ENCODE data around the gene TMEM169.
A peak's percentile ranks its signal among the peaks of the same experiment; 100 is the strongest.

TMEM169 gene

GRCh38 chr2:216126943-216127342 lies 45.2 kb downstream of the TMEM169 start:
- no peak overlapping the region for H3K4me3 ChIP-seq (ENCODE audit: low read depth, low read length)
- no peak for DNase-seq
- in situ Hi-C loops (cut with HindIII; ENCODE audit: low pct_ligation_motif_present, low sequenced_read_pairs): no loop called here

DNA sequence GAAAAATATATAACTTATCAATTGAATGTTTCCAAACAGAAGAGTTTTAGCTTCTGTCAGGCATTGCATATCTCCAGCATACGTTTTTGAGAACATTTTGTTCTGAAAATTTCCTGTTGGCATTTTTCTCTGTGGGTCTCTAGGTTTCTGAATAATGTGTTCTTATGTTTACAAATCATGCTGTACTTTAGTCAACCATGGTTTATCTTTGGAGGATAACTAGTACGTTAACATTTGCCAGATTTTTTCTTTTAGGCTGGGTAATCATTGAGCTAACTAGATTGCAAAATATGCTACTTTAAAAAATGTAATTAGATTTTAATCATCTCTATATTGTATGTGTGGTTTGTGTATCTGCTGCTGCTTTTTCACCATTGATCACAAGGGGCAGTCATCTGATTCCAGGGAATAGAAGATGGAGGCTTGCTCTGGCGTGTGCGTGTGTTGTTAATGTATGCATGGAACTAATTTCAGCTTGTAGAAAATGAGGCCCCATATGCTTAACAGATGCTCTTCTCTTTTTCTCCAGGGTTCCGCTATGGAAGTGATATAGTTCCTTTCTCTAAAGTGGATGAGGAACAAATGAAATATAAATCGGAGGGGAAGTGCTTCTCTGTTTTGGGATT lies 48.7 kb downstream of the TMEM169 start:
- no peaks in the 10 kb centered on the region for H3K27me3 ChIP-seq (replicated peaks)
- H3K27ac ChIP-seq: no peak overlapping the region
- in situ Hi-C loops (cut with HindIII; ENCODE audit: low pct_ligation_motif_present, low sequenced_read_pairs): no loop called here
- DNase-seq: no peak
- H3K4me3 ChIP-seq (ENCODE audit: low read depth, low read length): no peak overlapping the region
- TF ChIP-seq CTCF (IDR thresholded peaks at IDR 0.05; ENCODE audit: low read depth, low read length, missing control alignments): peak; percentile 10
- peaks cover 77% of the 10 kb centered on the region for H3K36me3 ChIP-seq (replicated peaks)

More at GRCh38 chr2:216126943-216127342, 45.2 kb downstream of the TMEM169 start:
- H3K27ac ChIP-seq: no peak overlapping the region
- no peak for TF ChIP-seq CTCF (IDR thresholded peaks at IDR 0.05; ENCODE audit: low read depth, low read length, missing control alignments)
- H3K27me3 ChIP-seq (replicated peaks): no peaks in the 10 kb centered on the region
- peaks cover 73% of the 10 kb centered on the region for H3K36me3 ChIP-seq (replicated peaks)

DNA sequence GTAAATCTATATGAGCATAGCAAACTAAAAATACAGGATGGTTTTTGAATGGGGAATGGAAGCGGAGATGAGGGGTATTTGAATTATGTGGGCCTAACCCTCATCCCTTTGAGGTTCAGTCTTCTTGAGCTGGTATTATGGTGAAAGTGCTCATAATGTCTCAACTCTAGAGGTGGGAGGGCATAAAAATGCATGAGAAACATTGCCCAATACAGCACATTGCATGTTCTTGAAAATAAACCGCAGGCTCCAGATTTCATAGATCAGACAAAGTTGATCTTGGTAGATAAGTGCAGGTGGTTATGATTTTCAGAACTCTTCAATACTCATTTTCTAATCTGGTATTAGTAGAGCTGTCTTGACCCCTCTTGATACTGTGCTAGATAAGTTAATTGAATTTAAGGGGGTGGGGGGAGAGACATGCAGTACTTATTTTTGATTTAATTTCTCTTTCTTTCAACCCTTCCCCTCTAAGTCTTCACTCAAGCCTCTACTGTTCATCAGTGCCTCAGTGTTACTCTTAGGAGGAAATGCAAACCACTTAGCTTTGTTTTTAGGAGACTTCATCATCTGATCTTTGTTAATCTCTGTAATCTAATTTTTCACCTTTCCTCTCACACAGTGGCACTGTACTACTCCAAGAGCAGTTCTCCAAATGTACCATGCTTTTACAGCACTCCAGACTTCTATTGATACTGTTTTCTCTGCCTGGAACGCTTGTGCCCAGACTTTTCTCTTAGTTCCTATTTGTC lies 49.6 kb downstream of the TMEM169 start:
- TF ChIP-seq CTCF (IDR thresholded peaks at IDR 0.05; ENCODE audit: low read depth, low read length, missing control alignments): no peak
- no peak overlapping the region for H3K27ac ChIP-seq
- peaks cover 74% of the 10 kb centered on the region for H3K36me3 ChIP-seq (replicated peaks)
- no peak for DNase-seq
- no peaks in the 10 kb centered on the region for H3K27me3 ChIP-seq (replicated peaks)
- in situ Hi-C loops (cut with HindIII; ENCODE audit: low pct_ligation_motif_present, low sequenced_read_pairs): no loop called here
- no peak overlapping the region for H3K4me3 ChIP-seq (ENCODE audit: low read depth, low read length)

- no peak overlapping the region for H3K4me3 ChIP-seq (ENCODE audit: low read depth, low read length)
- no peak for DNase-seq
- H3K27ac ChIP-seq: no peak overlapping the region
- in situ Hi-C loops (cut with HindIII; ENCODE audit: low pct_ligation_motif_present, low sequenced_read_pairs): no loop called here
- no peaks in the 10 kb centered on the region for H3K27me3 ChIP-seq (replicated peaks)
- no peak for TF ChIP-seq CTCF (IDR thresholded peaks at IDR 0.05; ENCODE audit: low read depth, low read length, missing control alignments)
- H3K36me3 ChIP-seq (replicated peaks): peaks cover 74% of the 10 kb centered on the region
These were observed 50.9 kb downstream of the TMEM169 start for GRCh38 chr2:216132585-216132984.

GRCh38 chr2:216133397-216133796 lies 51.7 kb downstream of the TMEM169 start:
- H3K27ac ChIP-seq: no peak overlapping the region
- no peaks in the 10 kb centered on the region for H3K27me3 ChIP-seq (replicated peaks)
- TF ChIP-seq CTCF (IDR thresholded peaks at IDR 0.05; ENCODE audit: low read depth, low read length, missing control alignments): no peak
- H3K4me3 ChIP-seq (ENCODE audit: low read depth, low read length): no peak overlapping the region
- H3K36me3 ChIP-seq (replicated peaks): peaks cover 75% of the 10 kb centered on the region
- in situ Hi-C loops (cut with HindIII; ENCODE audit: low pct_ligation_motif_present, low sequenced_read_pairs): no loop called here
- no peak for DNase-seq
